ENCODE data around the gene ASPSCR1. TPM values are rescaled to one million over a fixed set of nuclear protein-coding genes. Genes with fewer than 3 reads are reported as not detected.

The ASPSCR1 gene
- total and polyA plus RNA-seq, 9 of the 15 experiments (the other 6 are each of a cell fraction or from before 2014, with no cell fraction given) = 0.90 to 36.9 (median 11.6) TPM

- TF ChIP-seq, protein P1, sequence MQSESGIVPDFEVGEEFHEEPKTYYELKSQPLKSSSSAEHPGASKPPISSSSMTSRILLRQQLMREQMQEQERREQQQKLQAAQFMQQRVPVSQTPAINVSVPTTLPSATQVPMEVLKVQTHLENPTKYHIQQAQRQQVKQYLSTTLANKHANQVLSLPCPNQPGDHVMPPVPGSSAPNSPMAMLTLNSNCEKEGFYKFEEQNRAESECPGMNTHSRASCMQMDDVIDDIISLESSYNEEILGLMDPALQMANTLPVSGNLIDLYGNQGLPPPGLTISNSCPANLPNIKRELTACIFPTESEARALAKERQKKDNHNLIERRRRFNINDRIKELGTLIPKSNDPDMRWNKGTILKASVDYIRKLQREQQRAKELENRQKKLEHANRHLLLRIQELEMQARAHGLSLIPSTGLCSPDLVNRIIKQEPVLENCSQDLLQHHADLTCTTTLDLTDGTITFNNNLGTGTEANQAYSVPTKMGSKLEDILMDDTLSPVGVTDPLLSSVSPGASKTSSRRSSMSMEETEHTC (IDR thresholded peaks at IDR 0.05) = peak; percentile 65
- TF ChIP-seq ZNF398 (CRISPR knock-in tag; IDR thresholded peaks at IDR 0.05) = no peak
- TF ChIP-seq FOXM1 (IDR thresholded peaks at IDR 0.05; ENCODE audit: low read depth) = no peak
- TF ChIP-seq FOXM1 (CRISPR knock-in tag; IDR thresholded peaks at IDR 0.05; ENCODE audit: low read depth) = no peak
- TF ChIP-seq BCOR (IDR thresholded peaks at IDR 0.05) = peak; percentile 77
- TF ChIP-seq POLR2A (conservative IDR thresholded peaks at IDR 0.05) = 0 out of 2 replicates have a peak, but pooled peaks have one; percentile 30
- no peak for TF ChIP-seq LARP7 (IDR thresholded peaks at IDR 0.05)
- TF ChIP-seq CREM (IDR thresholded peaks at IDR 0.05; ENCODE audit: low read depth) = peak; percentile 62
- peak; percentile 83 for TF ChIP-seq ZBTB7A (IDR thresholded peaks at IDR 0.05; ENCODE audit: borderline replicate concordance, control insufficient read depth, low read depth, low read length)
- peak; percentile 99 for TF ChIP-seq TCF7 (IDR thresholded peaks at IDR 0.05; ENCODE audit: borderline replicate concordance)
- TF ChIP-seq, protein P2, sequence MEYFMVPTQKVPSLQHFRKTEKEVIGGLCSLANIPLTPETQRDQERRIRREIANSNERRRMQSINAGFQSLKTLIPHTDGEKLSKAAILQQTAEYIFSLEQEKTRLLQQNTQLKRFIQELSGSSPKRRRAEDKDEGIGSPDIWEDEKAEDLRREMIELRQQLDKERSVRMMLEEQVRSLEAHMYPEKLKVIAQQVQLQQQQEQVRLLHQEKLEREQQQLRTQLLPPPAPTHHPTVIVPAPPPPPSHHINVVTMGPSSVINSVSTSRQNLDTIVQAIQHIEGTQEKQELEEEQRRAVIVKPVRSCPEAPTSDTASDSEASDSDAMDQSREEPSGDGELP (CRISPR knock-in tag; IDR thresholded peaks at IDR 0.05; ENCODE audit: borderline replicate concordance) = peak; percentile 71
- TF ChIP-seq SPI1 (IDR thresholded peaks at IDR 0.05; ENCODE audit: borderline replicate concordance, low read depth, low read length) = no peak
- peak in 1 of 2 experiments; percentile 45; a peak in 1 of 4 replicates for TF ChIP-seq SRF (CRISPR knock-in tag; IDR thresholded peaks at IDR 0.05)
- TF ChIP-seq ZNF253 (CRISPR knock-in tag; conservative IDR thresholded peaks at IDR 0.05) = no peak
- peak; percentile 70; the same call in 1 of the 2 replicates for TF ChIP-seq CBX5 (IDR thresholded peaks at IDR 0.05; ENCODE audit: borderline replicate concordance, low read depth)
- TF ChIP-seq PHF20 (IDR thresholded peaks at IDR 0.05; ENCODE audit: partially characterized antibody) = peak; percentile 31
- TF ChIP-seq ZFP91 (CRISPR knock-in tag; IDR thresholded peaks at IDR 0.05) = peak; percentile 96
Observed at GRCh38 chr17:81967533-81968395, 9.7 kb upstream of the ASPSCR1 start (continued).

All from K562 (cell line).